HG03439 (cell line): Measurements from ENCODE around the gene FGGY.

Experiments
- ATAC-seq: cut with Tn5 transposase; IDR thresholded peaks from one replicate; pipeline ENCODE4 v1.9.1; 2021; ENCODE audit warnings: mild to moderate bottlenecking, moderate library complexity; ENCODE audit not compliant: unreplicated experiment

The FGGY gene

GRCh38 chr1:59670662-59671061 is 373.8 kb downstream of the FGGY start:
- no peak for ATAC-seq

DNA sequence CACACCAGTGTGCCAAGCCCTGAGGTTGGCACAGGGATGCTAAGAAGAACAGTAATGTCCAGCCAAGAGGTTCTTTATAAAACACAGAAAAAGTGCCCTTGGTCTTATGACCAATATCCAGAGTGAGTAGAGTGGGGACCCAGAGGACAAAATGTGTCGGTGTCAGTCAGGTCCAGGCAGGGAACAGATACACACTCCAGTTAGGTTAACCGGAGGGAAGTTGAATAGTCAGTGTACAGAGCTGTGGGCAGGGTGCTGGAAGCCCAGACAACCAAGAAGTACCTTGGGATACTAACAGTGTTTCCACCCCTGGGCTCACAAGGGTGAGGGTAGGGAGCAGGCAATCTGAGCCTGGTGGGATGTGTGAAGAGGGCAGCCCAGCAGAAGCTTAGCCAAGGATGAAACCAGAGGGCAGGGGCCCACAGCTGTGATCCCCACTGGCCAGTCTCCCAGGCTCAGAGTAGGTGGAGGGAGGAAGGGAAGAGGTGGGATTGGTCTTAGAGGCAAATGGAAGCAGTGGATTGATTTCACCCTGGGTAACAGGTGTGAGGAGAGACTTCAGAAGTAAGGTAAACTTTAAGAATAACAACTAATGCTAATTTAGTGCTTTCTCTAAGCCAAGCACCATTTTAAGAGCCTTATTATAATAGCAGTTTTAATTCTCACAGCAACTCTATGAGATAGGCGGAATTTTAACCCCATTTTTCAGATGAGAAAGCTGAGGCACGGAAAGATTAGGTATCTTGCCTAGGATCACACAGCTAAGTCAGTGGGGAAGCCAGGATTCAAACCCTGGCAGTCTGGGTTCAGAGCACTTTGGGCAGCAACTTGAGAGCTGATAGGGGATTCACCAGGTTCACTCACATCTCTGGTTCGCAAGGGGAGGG is 374.4 kb downstream of the FGGY start:
- ATAC-seq = no peak

GRCh38 chr1:59671953-59672305 is 375.0 kb downstream of the FGGY start:
- no peak for ATAC-seq

DNA sequence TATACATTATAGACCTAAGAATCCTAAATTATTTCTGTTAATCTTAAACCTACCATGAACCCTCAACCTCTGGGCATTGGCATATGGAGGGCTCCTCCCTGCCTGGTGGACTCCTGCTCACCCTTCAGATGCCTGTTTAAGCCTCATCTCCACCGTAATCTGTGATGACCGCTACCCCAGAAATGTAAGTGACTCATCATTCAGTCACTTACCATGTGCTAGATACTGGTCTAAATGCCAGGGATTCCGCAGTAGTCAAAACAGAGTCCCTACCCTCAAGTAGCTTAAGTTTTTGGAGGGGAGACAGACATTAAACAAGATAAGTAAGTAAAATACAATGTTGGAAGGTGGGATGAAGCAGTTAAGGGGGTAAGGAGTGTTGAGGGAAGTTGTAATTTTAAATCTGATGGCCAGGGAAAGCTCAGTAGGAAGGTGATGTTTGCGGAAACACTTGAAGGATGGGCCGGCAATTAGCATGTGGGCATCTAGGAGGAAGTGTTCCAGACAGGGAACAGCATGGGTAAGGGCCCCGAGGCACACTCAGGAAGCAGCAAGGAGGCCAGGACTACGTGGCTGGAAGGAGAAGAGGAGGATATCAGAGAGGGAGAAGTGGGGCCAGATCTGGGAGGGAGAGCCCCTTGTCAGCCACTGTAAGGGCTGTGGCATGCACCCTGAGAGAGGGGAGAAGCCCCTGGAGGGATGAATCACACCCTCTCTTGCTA is 376.1 kb downstream of the FGGY start:
- ATAC-seq = no peak

DNA sequence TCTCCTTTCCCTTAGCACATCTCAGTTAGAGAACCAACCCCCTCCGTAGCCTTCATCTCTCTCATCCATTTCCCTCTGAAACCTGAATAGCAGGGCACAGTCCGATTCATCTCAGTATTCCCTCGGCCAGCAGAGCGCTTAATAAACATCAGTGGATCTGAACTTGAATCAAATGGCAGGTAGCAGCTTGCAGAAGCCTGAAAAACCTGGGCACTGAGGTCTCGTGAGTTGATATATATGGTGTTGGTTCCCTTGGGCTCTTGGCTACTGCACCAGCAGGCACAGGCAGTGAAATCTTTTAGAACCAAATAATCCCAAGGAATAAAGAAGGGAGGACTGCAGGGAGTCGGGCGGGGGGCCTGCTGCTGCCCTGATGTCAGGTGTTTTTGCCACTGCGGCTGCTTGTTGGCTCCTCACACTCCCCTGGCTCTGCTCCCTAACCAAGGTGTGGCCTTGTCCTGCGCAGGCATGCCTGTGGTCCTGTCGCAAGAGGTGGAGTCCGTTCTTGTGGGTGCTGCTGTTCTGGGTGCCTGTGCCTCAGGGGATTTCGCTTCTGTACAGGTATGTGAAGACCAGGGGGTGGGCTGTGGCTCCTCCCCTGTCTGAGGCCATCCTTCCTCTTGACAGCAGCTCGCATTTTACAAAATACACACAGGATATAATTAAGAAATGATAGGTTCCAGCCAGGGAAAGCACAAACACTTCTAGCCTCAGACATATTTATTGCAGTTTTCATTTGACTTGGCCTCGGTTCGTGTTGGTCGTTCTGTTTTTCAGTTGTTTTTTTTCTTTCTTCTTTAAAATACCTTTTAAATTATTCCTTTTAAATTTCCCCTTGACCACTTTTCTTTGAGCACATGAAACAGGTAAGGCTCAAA is 376.9 kb downstream of the FGGY start:
- ATAC-seq = no peak

DNA sequence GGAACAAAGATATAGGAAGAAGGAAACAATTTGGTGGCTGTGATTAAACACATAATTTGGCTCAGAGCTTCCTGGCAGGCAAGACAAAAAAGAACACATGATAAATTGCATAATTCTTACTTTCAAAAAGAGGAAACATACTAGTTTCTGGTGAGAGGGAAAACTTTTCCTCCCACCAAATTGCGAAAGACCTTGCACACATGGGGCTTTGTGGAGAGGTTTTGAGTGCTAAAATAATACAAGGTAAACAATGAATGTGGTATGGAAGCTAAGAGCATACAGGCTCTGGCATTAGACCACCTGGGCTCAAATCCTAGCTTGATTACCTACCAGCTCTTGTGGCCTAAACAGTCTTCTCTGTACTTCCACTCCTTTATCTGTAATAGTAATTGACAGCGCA is 377.7 kb downstream of the FGGY start:
- ATAC-seq = no peak

DNA sequence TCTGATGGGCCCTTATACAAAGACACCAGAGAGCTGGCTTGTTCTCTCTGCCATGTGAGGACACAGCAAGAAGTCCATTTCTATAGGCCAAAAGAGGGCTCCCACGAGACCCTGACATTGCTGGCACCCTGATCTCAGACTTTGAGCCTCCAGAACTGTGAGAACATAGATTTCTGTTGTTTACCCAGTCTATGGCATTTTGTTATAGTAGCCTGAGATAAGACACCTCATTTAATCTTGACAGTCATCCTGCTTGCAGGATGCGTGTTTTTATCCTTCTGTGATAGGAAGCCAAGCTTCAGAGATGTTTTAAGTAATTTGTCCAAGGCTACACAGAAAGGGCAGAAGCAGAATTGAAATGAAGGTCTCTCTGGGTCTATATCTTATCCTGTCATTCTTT is 379.0 kb downstream of the FGGY start:
- ATAC-seq = no peak

- ATAC-seq = no peak
Measured at GRCh38 chr1:59678040-59678439, 381.1 kb downstream of the FGGY start.

- no peak for ATAC-seq
Measured at GRCh38 chr1:59678493-59679228, 381.8 kb downstream of the FGGY start.

- no peak for ATAC-seq
Measured at GRCh38 chr1:59680044-59680443, 383.1 kb downstream of the FGGY start.

- ATAC-seq = no peak
Measured at GRCh38 chr1:59682396-59683080, 385.6 kb downstream of the FGGY start.

DNA sequence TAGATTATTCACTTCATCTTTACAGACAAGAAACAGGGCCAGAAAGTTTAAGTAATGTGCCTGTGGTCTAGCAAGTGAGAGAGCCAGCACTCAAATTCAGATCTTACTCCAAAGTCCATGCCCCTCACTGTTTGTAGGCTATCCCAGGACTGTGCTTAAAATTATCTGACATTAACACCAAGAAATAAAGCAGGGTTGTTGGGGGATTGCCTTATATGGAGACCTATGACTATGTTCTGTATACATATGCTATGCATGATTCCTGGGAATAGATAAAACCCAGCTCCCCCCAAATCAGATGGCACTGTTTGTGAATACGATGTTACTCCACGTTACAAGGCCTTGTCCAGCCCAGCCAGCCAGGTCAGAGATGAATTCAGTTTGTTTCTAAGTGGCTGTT is 386.3 kb downstream of the FGGY start:
- ATAC-seq = no peak

DNA sequence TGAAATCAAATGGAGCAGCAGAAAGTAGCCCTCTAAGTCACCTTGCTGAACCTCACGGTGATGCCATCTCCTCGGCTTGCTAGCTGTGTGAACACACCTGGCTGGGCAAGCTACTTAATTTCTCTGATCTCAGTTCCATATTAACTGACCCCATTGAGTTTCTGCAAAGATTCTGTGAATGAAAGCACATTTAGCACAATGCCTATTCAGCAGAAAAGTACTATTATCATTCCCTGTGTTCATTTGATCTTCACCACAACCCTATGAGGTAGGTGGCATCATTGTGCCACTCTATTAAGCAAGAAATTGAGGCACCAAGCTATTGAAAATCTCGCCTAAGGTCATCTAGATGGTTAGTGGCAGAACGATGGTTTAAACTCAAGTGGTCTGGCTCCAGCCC is 387.8 kb downstream of the FGGY start:
- ATAC-seq = no peak

GRCh38 chr1:59685101-59685500 is 388.2 kb downstream of the FGGY start:
- no peak for ATAC-seq

DNA sequence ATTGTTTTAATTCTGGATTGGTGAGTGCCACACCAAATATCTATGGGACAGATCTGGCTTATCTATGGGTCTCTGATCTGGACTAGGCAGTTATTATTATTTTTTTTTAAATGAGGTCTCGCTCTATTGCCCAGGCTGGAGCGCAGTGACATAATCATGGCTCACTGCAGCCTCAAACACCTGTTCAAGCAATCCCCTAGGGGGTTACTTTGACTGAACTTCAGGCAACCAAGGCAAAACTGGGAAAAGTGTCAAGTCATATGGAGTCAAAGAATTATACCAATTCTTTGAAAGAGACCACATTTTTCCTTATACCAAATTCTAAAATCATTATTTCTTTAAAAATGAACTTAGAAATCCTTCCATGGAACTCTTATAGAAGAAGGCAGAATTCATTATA is 388.8 kb downstream of the FGGY start:
- ATAC-seq = no peak

DNA sequence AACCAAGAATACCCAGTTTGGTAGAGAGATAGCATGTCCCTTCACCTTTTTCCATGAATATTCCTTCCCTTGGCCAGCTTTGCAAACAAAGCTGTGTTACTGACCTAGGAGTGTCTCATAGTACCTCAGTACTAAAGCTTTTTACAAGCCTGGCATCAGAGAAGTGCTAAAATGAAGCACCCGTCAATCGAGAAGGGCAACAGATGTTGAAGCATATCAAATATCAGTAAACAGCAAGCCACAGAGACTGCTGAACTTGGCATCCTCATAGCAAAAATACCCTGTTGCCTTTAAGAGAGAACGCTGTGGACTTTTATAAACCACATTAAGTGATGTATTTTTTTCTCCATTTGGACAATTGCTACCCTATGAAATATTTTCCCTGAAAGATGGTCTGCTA is 389.3 kb downstream of the FGGY start:
- ATAC-seq = no peak

- no peak for ATAC-seq
Measured at GRCh38 chr1:59686574-59686973, 389.7 kb downstream of the FGGY start.

DNA sequence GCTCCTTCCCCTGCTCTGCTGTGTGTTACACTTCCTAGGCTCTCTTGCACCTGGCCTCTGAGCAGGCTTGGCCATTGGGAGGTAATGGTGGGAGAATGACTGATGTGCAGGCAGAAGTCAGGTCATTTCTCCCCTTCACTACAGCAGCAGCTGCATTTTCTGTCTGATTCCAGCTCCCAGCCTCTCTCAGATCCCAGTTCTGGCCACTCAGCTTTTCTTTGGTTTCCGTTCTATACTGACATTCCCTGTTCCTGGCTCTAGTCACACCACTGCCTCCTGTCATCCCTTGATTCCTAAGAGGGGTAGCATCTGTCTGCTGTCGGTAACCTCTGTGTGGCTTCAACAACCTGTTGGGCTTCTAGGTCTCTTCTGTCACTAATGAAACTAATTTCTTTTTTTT is 390.2 kb downstream of the FGGY start:
- ATAC-seq = no peak

GRCh38 chr1:59688976-59689375 is 392.1 kb downstream of the FGGY start:
- ATAC-seq = no peak

DNA sequence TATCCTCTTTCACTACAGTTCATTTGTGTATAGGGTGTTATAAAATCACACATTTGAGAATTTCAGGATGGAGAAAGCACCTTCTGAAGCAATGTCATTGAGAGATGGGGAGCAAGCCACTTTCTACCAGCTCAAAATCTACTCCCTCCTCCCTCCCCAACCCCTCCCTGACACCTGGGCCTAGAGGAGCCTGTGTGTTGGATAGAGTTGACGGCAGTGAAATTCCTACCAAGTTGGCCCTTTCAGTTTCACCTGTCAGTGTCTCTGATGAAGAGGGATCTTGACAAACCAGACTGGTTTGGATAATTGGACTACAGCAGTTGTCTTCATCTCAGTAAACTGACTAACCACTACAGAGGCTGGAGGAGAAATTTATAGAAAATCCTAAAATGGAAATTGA is 392.8 kb downstream of the FGGY start:
- no peak for ATAC-seq
